Measurements from ENCODE around the gene CCDC192.

DNA sequence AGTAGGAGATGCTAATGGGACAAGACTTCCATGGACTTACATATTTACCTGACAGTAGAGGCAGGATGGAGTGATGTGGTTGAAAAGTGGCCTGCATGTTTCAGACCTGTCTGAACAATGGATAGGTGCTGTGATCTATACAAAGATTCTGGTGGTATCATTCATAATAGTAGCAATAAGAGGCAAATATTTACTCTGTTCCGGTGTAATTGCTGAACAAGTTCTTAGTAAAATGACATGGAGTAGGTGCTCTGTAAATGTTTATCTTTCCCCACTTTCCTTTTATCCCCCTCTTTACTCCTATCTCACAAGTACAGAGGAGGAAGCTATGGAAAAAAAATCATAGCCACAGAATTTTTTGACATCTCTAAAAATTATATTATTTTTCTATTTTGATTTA, 221.4 kb downstream of the CCDC192 start:
- no peak for TF ChIP-seq POLR2A (IDR thresholded peaks at IDR 0.05; ENCODE audit: low read depth)
- TF ChIP-seq, protein P1, sequence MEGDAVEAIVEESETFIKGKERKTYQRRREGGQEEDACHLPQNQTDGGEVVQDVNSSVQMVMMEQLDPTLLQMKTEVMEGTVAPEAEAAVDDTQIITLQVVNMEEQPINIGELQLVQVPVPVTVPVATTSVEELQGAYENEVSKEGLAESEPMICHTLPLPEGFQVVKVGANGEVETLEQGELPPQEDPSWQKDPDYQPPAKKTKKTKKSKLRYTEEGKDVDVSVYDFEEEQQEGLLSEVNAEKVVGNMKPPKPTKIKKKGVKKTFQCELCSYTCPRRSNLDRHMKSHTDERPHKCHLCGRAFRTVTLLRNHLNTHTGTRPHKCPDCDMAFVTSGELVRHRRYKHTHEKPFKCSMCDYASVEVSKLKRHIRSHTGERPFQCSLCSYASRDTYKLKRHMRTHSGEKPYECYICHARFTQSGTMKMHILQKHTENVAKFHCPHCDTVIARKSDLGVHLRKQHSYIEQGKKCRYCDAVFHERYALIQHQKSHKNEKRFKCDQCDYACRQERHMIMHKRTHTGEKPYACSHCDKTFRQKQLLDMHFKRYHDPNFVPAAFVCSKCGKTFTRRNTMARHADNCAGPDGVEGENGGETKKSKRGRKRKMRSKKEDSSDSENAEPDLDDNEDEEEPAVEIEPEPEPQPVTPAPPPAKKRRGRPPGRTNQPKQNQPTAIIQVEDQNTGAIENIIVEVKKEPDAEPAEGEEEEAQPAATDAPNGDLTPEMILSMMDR (IDR thresholded peaks at IDR 0.05) = no peak
- no peak for TF ChIP-seq EP300 (IDR thresholded peaks at IDR 0.05)
- TF ChIP-seq POLR2AphosphoS5 (IDR thresholded peaks at IDR 0.05) = no peak

Data from esophagus muscularis mucosa (tissue), 4 donors.